HepG2 (cell line): Measurements from ENCODE around the gene IGFL1. TPM values are rescaled to one million over a fixed set of nuclear protein-coding genes. Genes with fewer than 3 reads are reported as not detected.
A peak's percentile ranks its signal among the peaks of the same experiment; 100 is the strongest.

Source experiments
- AFF4 ChIP-seq: sonication (generic); formaldehyde crosslinking; IDR thresholded peaks from 2 replicates; pipeline ENCODE4 v1.4.0; 2020; ENCODE audit warnings: missing genetic modification reagents
- AKNA ChIP-seq: sonication (generic); formaldehyde crosslinking; IDR thresholded peaks from 2 replicates; pipeline ENCODE4 v1.4.0; 2020; ENCODE audit warnings: missing genetic modification reagents, borderline replicate concordance
- BHLHE40 ChIP-seq: IDR thresholded peaks from 2 replicates; pipeline ENCODE4 v1.6.1; 2011; ENCODE audit warnings: low read length, improper control_type of control experiment
- ERF ChIP-seq: IDR thresholded peaks from 2 replicates; pipeline ENCODE4 v1.6.1; 2018; ENCODE audit warnings: missing biosample characterization, missing genetic modification reagents
- FOSL2 ChIP-seq: sonication (generic); formaldehyde crosslinking; IDR thresholded peaks from 2 replicates; pipeline ENCODE4 v1.4.0; 2020; ENCODE audit warnings: missing genetic modification reagents
- SALL1 ChIP-seq: sonication (generic); formaldehyde crosslinking; IDR thresholded peaks from 2 replicates; pipeline ENCODE4 v1.8.0; 2022; ENCODE audit warnings: mild to moderate bottlenecking, missing genetic modification reagents
- SNAPC2 ChIP-seq: sonication (generic); formaldehyde crosslinking; IDR thresholded peaks from 2 replicates; pipeline ENCODE4 v1.8.1; 2022; ENCODE audit warnings: mild to moderate bottlenecking, missing genetic modification reagents
- ZBTB40 ChIP-seq, 2 experiments: fragments of 450-650 bp in 1 of 2; sonication (generic) in 1 of 2; formaldehyde crosslinking in 1 of 2; IDR thresholded peaks; 2 replicates each; pipeline versions ENCODE4 v1.6.1 to v1.8.0; 2016 to 2022; ENCODE audit warnings: antibody characterized with exemption in 1 of 2, mild to moderate bottlenecking in 1 of 2, missing genetic modification reagents in 1 of 2
- ZNF616 ChIP-seq: sonication (generic); formaldehyde crosslinking; IDR thresholded peaks from 2 replicates; pipeline ENCODE4 v1.5.0; 2020; ENCODE audit warnings: low read depth, mild to moderate bottlenecking, missing genetic modification reagents
- ZNF749 ChIP-seq: sonication (generic); formaldehyde crosslinking; IDR thresholded peaks from 2 replicates; pipeline ENCODE4 v1.8.0; 2022; ENCODE audit warnings: mild to moderate bottlenecking, missing genetic modification reagents, moderate library complexity, borderline replicate concordance
- ZSCAN12 ChIP-seq: sonication (generic); formaldehyde crosslinking; IDR thresholded peaks from 2 replicates; pipeline ENCODE4 v1.9.0; 2021; ENCODE audit warnings: mild to moderate bottlenecking, missing genetic modification reagents
- polyA plus RNA-seq, 8 experiments: library from polyadenylated mRNA; depleted of rRNA in 3 of 8; stranded (reverse) in 7 of 8; unstranded in 1 of 8; fragments of >200 nt; fragmentation: Illumina TruSeq in 4 of 8; extraction: Trizol in 4 of 8; gene quantifications; 2 replicates each; pipeline versions ENCODE4 v1.2.1 to v1.2.3, GENCODE V29; 2011 to 2016; ENCODE audit warnings: low read depth in 4 of 8, missing spikeins in 1 of 8, mixed read lengths in 1 of 8; ENCODE audit not compliant: insufficient read depth in 1 of 8
- total RNA-seq, 5 experiments: library from RNA; depleted of rRNA; stranded (reverse); fragments of >200 nt; fragmentation: Illumina TruSeq; extraction: Trizol; gene quantifications; 2 replicates each; pipeline ENCODE4 v1.2.3, GENCODE V29; 2016; ENCODE audit warnings: low read depth in 1 of 5

IGFL1 gene
- total and polyA plus RNA-seq, 2 of the 13 experiments (the other 11 are each of a cell fraction or from before 2014, with no cell fraction given), result not detected

GRCh38 chr19:46192992-46193650, 36.4 kb upstream of the IGFL1 start (continued):
- TF ChIP-seq AKNA (CRISPR knock-in tag), result no peak
- TF ChIP-seq SNAPC2 (CRISPR knock-in tag), result no peak
- peak; percentile 50; the same call in 1 of the 2 replicates for TF ChIP-seq ERF (CRISPR knock-in tag)
- no peak for TF ChIP-seq ZSCAN12
- no peak for TF ChIP-seq ZNF749
- TF ChIP-seq ZBTB40 (IDR thresholded peaks at IDR 0.05), result no peak
- TF ChIP-seq ZBTB40 (CRISPR knock-in tag; IDR thresholded peaks at IDR 0.05), result no peak
- peak; percentile 100 for TF ChIP-seq FOSL2 (CRISPR knock-in tag)
- no peak for TF ChIP-seq ZNF616 (CRISPR knock-in tag)
- TF ChIP-seq AFF4 (CRISPR knock-in tag), result no peak
- TF ChIP-seq SALL1 (CRISPR knock-in tag), result peak; percentile 91
- peak; percentile 27; the same call in 1 of the 2 replicates for TF ChIP-seq BHLHE40
